HepG2 (cell line): ENCODE results near the gene SHLD1. TPM values are rescaled to one million over a fixed set of nuclear protein-coding genes. Genes with fewer than 3 reads are reported as not detected.
A peak's percentile ranks its signal among the peaks of the same experiment; 100 is the strongest.

Experiments
- DPF2 ChIP-seq: sonication (generic); formaldehyde crosslinking; IDR thresholded peaks from 2 replicates; pipeline ENCODE4 v1.4.0; 2020; ENCODE audit warnings: mild to moderate bottlenecking, low read depth, missing genetic modification reagents, borderline replicate concordance
- MAFF ChIP-seq: IDR thresholded peaks from 2 replicates; pipeline ENCODE4 v1.6.1; 2011; ENCODE audit warnings: low read depth, low read length, improper control_type of control experiment
- MTA1 ChIP-seq: sonication (generic); formaldehyde crosslinking; IDR thresholded peaks from 2 replicates; pipeline ENCODE4 v1.4.0; 2020; ENCODE audit warnings: missing genetic modification reagents, mild to moderate bottlenecking, borderline replicate concordance
- MZF1 ChIP-seq: sonication (generic); formaldehyde crosslinking; IDR thresholded peaks from 2 replicates; pipeline ENCODE4 v1.8.1; 2023; ENCODE audit warnings: mild to moderate bottlenecking, missing genetic modification reagents, borderline replicate concordance
- NFE2L1 ChIP-seq: sonication (generic); formaldehyde crosslinking; IDR thresholded peaks from 2 replicates; pipeline ENCODE4 v1.4.0; 2020; ENCODE audit warnings: missing genetic modification reagents, mild to moderate bottlenecking, borderline replicate concordance
- SALL1 ChIP-seq: sonication (generic); formaldehyde crosslinking; IDR thresholded peaks from 2 replicates; pipeline ENCODE4 v1.8.0; 2022; ENCODE audit warnings: mild to moderate bottlenecking, missing genetic modification reagents
- ZNF468 ChIP-seq: sonication (generic); formaldehyde crosslinking; IDR thresholded peaks from 2 replicates; pipeline ENCODE4 v1.8.0; 2022; ENCODE audit warnings: mild to moderate bottlenecking, moderate library complexity, missing genetic modification reagents
- polyA plus RNA-seq, 8 experiments: library from polyadenylated mRNA; depleted of rRNA in 3 of 8; stranded (reverse) in 7 of 8; unstranded in 1 of 8; fragments of >200 nt; fragmentation: Illumina TruSeq in 4 of 8; extraction: Trizol in 4 of 8; gene quantifications; 2 replicates each; pipeline versions ENCODE4 v1.2.1 to v1.2.3, GENCODE V29; 2011 to 2016; ENCODE audit warnings: low read depth in 4 of 8, missing spikeins in 1 of 8, mixed read lengths in 1 of 8; ENCODE audit not compliant: insufficient read depth in 1 of 8
- total RNA-seq, 5 experiments: library from RNA; depleted of rRNA; stranded (reverse); fragments of >200 nt; fragmentation: Illumina TruSeq; extraction: Trizol; gene quantifications; 2 replicates each; pipeline ENCODE4 v1.2.3, GENCODE V29; 2016; ENCODE audit warnings: low read depth in 1 of 5
- TF ChIP-seq, protein P1 (sequence below), 2 experiments: sonication (generic) in 1 of 2; formaldehyde crosslinking in 1 of 2; IDR thresholded peaks; 2 replicates each; pipeline versions ENCODE4 v1.6.1 to v1.9.0; 2014 to 2022; ENCODE audit warnings: antibody characterized with exemption in 1 of 2, borderline replicate concordance in 1 of 2, inconsistent platforms in 1 of 2, low read depth in 1 of 2, missing genetic modification reagents in 1 of 2
- TF ChIP-seq, protein P2 (sequence below): sonication (generic); formaldehyde crosslinking; IDR thresholded peaks from 2 replicates; pipeline ENCODE4 v1.4.0; 2020; ENCODE audit warnings: missing genetic modification reagents, borderline replicate concordance

SHLD1 gene
- total and polyA plus RNA-seq, 2 of the 13 experiments (the other 11 are each of a cell fraction or from before 2014, with no cell fraction given) = 8.9 to 10.0 TPM

DNA sequence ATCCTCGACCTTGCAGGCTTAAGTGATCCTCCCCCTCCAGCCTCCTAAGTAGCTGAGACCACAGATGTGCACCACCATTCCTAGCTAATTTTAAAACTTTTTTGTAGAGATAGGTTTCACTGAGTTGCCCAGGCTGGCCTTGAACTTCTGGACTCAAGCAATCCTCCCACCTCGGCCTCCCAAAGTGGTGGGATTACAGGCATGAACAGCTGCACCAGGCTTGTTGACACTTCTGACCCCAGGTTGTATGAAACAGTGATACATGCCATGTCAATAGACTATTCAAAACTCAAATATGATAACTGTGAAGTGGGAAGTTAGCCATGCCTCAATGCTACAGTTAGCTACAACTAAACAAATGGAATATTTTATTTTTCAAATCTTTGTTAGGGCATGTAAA lies 20.1 kb upstream of the SHLD1 start (continued):
- TF ChIP-seq, protein P1, sequence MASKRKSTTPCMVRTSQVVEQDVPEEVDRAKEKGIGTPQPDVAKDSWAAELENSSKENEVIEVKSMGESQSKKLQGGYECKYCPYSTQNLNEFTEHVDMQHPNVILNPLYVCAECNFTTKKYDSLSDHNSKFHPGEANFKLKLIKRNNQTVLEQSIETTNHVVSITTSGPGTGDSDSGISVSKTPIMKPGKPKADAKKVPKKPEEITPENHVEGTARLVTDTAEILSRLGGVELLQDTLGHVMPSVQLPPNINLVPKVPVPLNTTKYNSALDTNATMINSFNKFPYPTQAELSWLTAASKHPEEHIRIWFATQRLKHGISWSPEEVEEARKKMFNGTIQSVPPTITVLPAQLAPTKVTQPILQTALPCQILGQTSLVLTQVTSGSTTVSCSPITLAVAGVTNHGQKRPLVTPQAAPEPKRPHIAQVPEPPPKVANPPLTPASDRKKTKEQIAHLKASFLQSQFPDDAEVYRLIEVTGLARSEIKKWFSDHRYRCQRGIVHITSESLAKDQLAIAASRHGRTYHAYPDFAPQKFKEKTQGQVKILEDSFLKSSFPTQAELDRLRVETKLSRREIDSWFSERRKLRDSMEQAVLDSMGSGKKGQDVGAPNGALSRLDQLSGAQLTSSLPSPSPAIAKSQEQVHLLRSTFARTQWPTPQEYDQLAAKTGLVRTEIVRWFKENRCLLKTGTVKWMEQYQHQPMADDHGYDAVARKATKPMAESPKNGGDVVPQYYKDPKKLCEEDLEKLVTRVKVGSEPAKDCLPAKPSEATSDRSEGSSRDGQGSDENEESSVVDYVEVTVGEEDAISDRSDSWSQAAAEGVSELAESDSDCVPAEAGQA (IDR thresholded peaks at IDR 0.05; ENCODE audit: low read depth) = no peak
- TF ChIP-seq, protein P1 (CRISPR knock-in tag; IDR thresholded peaks at IDR 0.05; ENCODE audit: borderline replicate concordance) = no peak
- no peak for TF ChIP-seq MAFF
- TF ChIP-seq MZF1 = no peak
- TF ChIP-seq SALL1 (CRISPR knock-in tag) = peak; percentile 47
- TF ChIP-seq, protein P2, sequence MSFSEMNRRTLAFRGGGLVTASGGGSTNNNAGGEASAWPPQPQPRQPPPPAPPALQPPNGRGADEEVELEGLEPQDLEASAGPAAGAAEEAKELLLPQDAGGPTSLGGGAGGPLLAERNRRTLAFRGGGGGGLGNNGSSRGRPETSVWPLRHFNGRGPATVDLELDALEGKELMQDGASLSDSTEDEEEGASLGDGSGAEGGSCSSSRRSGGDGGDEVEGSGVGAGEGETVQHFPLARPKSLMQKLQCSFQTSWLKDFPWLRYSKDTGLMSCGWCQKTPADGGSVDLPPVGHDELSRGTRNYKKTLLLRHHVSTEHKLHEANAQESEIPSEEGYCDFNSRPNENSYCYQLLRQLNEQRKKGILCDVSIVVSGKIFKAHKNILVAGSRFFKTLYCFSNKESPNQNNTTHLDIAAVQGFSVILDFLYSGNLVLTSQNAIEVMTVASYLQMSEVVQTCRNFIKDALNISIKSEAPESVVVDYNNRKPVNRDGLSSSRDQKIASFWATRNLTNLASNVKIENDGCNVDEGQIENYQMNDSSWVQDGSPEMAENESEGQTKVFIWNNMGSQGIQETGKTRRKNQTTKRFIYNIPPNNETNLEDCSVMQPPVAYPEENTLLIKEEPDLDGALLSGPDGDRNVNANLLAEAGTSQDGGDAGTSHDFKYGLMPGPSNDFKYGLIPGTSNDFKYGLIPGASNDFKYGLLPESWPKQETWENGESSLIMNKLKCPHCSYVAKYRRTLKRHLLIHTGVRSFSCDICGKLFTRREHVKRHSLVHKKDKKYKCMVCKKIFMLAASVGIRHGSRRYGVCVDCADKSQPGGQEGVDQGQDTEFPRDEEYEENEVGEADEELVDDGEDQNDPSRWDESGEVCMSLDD = no peak
- TF ChIP-seq MTA1 = no peak
- TF ChIP-seq ZNF468 (CRISPR knock-in tag) = no peak
- TF ChIP-seq DPF2 (CRISPR knock-in tag) = no peak
- TF ChIP-seq NFE2L1 (CRISPR knock-in tag) = no peak
- TF ChIP-seq, all 625 proteins: peak for 12
